Rectal smooth muscle tissue (tissue), 1 donor: ENCODE results near the gene FAT1.

Source experiments
- H3K27ac ChIP-seq: one replicate; pipeline ENCODE4 v1.7.0; 2013; ENCODE audit warnings: low read depth, low read length, inconsistent platforms
- H3K27me3 ChIP-seq: one replicate; pipeline ENCODE4 v1.7.0; 2013; ENCODE audit warnings: low read length; ENCODE audit not compliant: control insufficient read depth, insufficient read depth
- H3K36me3 ChIP-seq: one replicate; pipeline ENCODE4 v1.7.0; 2013; ENCODE audit warnings: low read length; ENCODE audit not compliant: control insufficient read depth, insufficient read depth
- H3K4me1 ChIP-seq: one replicate; pipeline ENCODE4 v1.7.0; 2013; ENCODE audit warnings: low read length; ENCODE audit not compliant: control insufficient read depth, insufficient read depth
- H3K4me3 ChIP-seq: one replicate; pipeline ENCODE4 v1.7.0; 2013; ENCODE audit warnings: low read length
- H3K9ac ChIP-seq: one replicate; pipeline ENCODE4 v1.7.0; 2013; ENCODE audit warnings: low read length

FAT1 gene

DNA sequence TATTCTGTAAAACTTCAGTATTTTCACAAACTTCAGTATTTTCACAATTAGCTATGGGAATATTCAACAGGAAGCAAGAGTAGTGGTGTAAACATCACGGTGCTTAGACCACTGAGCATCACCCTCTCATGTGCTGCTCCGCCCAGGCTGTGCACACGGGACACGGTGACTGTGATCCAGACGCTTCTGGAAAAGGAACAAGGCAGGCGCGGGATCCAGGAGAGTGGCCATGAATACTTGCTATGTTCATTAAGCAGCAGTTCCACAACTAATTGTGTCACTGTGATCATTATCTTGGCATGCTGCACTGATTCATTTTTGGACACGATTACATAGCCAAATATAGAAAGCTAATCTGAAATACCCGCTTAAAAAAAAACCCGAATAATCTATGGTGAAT lies 19.6 kb upstream of the FAT1 start:
- no peak overlapping the region for H3K4me3 ChIP-seq
- no peaks in the 10 kb centered on the region for H3K27me3 ChIP-seq
- no peak overlapping the region for H3K27ac ChIP-seq
- no peaks in the 10 kb centered on the region for H3K4me1 ChIP-seq
- no peak overlapping the region for H3K9ac ChIP-seq
- H3K36me3 ChIP-seq, result no peaks in the 10 kb centered on the region

DNA sequence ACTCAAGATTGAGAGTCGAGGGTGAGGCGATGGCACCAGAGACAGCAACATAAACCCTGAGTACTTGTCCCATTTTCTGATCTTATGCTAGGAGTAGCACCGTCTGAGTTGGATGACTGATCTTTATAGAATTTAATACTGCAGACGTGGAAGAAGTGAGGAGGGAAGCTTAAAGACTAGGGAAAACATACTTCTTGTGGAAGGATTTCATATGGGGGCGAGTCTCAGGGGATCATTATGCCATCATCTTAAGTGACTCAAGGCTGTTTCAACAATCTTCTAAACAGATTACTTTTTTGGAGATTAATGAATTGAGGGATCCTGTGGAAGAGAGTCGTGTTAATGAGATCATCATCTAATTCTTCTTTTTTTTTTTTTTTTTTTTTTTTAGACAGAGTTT lies 17.2 kb upstream of the FAT1 start:
- H3K36me3 ChIP-seq, result no peaks in the 10 kb centered on the region
- no peaks in the 10 kb centered on the region for H3K4me1 ChIP-seq
- no peak overlapping the region for H3K27ac ChIP-seq

DNA sequence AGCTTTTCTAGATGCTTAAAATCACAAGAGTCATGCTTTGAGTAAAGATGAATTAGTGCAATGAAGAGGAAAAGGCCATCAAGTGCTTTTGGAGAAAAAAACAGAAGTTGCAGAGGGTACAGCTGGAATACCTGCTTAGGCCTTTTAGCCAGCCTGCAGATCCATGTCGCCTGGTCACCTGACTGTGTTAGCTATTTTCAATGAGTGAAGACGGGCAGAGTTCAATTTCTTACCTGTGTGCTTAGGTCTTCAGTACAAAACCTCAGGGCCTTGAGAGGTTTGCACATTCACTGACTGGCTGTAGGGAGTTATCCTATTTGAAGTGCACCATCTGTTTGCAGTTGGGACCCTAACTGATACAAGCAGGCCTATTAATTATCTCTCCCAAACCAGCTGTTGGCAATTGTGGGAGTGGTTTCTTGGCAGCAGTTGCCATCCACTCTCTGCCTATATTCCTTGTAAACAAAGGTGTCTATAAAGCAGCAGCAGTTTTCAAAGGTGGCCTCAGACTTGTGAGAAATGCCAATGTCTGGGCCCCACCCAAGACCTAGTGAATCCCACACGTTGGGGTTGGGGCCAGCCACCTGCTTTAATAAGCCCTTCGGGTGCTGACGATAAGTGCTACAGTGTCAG lies 16.3 kb upstream of the FAT1 start:
- Histone ChIP-seq H3K27ac (no peak overlapping the region), H3K4me3 (no peak overlapping the region), H3K4me1 (no peaks in the 10 kb centered on the region), H3K9ac (no peak overlapping the region), H3K27me3 (no peaks in the 10 kb centered on the region), H3K36me3 (no peaks in the 10 kb centered on the region)

More for the DNA sequence above, 17.2 kb upstream of the FAT1 start:
- Histone ChIP-seq H3K27me3 (no peaks in the 10 kb centered on the region), H3K9ac (no peak overlapping the region), H3K4me3 (no peak overlapping the region)

DNA sequence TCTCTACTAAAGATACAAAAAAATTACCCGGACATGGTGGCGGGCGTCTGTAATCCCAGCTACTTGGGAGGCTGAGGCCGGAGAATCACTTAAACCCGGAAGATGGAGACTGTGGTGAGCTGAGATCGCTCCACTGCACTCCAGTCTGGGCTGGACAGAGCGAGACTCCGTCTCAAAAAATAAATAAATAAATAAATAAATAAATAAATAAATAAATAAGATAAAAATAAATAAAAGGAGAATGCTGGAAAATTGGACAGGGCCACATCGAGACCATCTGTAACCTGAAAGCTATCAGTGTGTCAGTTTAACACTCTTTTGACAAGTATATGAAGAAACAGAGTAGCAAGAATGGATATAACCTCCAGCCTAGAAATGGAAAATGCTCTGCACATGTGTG lies 15.7 kb upstream of the FAT1 start:
- H3K36me3 ChIP-seq, result no peaks in the 10 kb centered on the region
- no peak overlapping the region for H3K9ac ChIP-seq
- H3K27me3 ChIP-seq, result no peaks in the 10 kb centered on the region
- no peak overlapping the region for H3K27ac ChIP-seq
- no peak overlapping the region for H3K4me3 ChIP-seq
- no peaks in the 10 kb centered on the region for H3K4me1 ChIP-seq

DNA sequence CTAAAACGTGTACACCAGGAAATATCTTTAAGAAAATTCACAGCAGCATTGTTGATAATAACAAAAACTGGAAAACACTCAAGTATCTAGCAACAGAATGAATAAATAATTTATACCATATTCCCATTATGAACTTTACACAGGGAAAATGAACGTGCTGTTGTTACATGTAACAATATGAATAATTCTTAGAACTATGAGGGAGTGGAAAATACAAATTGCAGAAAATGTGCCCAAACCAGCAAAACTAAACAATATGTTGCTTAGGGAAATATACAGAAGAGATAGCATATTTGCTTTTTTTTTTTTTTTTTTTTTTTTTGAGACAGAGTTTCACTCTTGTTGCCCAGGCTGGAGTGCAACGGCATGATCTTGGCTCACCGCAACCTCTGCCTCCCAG lies 14.8 kb upstream of the FAT1 start:
- H3K9ac ChIP-seq, result no peak overlapping the region
- H3K4me3 ChIP-seq, result no peak overlapping the region
- no peak overlapping the region for H3K27ac ChIP-seq
- H3K36me3 ChIP-seq, result no peaks in the 10 kb centered on the region
- H3K4me1 ChIP-seq, result no peaks in the 10 kb centered on the region
- no peaks in the 10 kb centered on the region for H3K27me3 ChIP-seq

DNA sequence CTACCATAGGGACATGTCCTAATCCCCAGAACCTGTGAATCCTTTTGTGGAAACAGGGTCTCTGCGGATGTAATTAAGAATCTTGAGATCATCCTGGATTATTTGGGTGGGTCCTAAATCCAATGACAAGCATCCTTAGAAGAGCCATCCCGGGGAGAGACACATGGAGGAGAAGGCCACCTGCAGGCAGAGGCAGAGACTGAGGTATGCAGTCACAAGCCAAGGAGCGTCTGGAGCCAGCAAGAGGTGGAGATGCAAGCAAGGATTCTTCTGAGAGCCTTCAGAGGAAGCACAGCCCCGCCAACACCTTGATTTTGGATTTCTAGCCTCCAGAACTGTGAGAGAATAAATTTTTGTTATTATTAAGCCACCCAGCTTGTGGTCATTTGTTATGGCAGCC lies 13.8 kb upstream of the FAT1 start:
- H3K27me3 ChIP-seq, result no peaks in the 10 kb centered on the region
- no peak overlapping the region for H3K27ac ChIP-seq
- no peaks in the 10 kb centered on the region for H3K4me1 ChIP-seq
- no peak overlapping the region for H3K4me3 ChIP-seq
- no peak overlapping the region for H3K9ac ChIP-seq
- no peaks in the 10 kb centered on the region for H3K36me3 ChIP-seq

DNA sequence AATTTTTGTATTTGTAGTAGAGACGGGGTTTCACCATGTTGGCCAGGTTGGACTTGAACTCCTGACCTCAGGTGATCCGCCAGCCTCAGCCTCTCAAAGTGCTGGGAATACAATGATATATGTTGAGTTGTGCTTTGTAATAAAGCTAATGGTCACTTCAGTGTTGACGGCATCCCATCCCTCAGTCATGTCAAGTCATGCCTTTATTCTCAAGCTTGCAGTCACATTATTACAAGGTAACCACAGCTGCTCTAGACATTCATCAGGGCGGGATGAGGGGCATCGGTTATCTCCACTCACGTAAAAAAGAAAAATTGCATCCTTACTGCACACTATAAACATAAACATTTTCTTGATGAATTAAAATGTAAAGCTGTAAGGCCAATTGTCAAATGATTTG lies 12.8 kb upstream of the FAT1 start:
- Histone ChIP-seq H3K4me3 (no peak overlapping the region), H3K36me3 (no peaks in the 10 kb centered on the region), H3K9ac (no peak overlapping the region)

DNA sequence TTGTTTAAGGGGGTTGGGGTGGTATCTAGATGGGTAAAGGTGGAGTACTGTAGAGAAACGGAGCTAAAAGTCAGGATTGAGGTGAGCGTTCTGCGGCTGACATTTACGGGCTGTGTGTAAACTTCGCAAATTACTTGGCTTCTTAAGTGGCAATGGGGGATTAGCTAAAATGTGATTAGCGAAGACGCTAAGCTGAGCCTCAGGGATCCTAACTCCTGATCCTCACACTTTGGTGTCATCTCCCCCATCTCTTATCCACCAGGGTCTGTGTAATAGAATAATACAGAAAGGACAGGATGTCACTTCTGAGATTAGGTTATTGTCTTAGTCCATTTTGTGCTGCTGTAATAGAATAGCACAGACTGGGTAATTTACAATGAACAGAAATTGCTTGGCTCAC lies 10.6 kb upstream of the FAT1 start:
- Histone ChIP-seq H3K9ac (no peak overlapping the region), H3K27me3 (no peaks in the 10 kb centered on the region), H3K4me1 (no peaks in the 10 kb centered on the region), H3K27ac (no peak overlapping the region), H3K36me3 (no peaks in the 10 kb centered on the region), H3K4me3 (no peak overlapping the region)

More for the DNA sequence above, 12.8 kb upstream of the FAT1 start:
- Histone ChIP-seq H3K27ac (no peak overlapping the region), H3K27me3 (no peaks in the 10 kb centered on the region), H3K4me1 (no peaks in the 10 kb centered on the region)

DNA sequence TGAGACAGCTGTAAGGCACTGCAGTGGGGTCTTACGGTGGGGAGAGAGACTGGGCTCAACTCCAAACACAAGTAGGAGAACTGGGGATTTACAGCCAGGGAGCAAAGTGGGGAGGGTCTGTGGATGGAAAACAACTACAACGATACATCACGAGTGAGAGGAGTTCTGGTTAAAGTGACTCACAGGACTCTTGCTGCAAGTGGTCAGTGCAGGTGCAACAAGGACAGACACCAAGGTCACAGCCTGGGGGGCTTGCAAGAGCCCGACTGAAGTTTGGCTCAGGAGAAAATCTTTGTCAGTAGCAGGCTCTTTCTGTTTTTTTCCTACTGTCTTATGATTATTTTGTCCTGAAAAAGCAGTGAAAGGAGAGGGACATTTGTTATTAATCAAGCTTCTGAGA lies 10.1 kb upstream of the FAT1 start:
- H3K27me3 ChIP-seq, result no peaks in the 10 kb centered on the region
- H3K36me3 ChIP-seq, result no peaks in the 10 kb centered on the region
- no peaks in the 10 kb centered on the region for H3K4me1 ChIP-seq
- no peak overlapping the region for H3K27ac ChIP-seq
- H3K4me3 ChIP-seq, result no peak overlapping the region
- no peak overlapping the region for H3K9ac ChIP-seq

DNA sequence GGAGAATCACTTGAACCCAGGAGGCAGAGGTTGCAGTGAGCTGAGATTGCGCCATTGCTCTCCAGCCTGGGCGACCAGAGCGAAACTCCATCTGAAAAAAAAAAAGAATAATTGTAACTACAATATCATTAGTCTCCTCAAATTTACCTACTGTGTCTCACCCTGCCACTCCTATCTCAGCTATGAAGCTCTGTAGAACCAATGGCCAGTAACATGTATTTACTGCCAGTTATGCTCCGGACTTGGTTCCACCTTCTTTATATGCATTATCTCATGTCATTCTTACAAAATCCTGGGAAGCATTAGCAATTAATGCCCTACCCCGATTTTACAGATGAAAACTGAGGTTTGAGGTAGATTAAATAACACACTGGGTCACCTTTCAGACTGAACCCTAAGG lies 7.0 kb upstream of the FAT1 start:
- H3K9ac ChIP-seq, result no peak overlapping the region
- H3K27me3 ChIP-seq, result no peaks in the 10 kb centered on the region
- no peaks in the 10 kb centered on the region for H3K36me3 ChIP-seq
- no peak overlapping the region for H3K4me3 ChIP-seq
- H3K27ac ChIP-seq, result no peak overlapping the region
- H3K4me1 ChIP-seq, result no peaks in the 10 kb centered on the region

DNA sequence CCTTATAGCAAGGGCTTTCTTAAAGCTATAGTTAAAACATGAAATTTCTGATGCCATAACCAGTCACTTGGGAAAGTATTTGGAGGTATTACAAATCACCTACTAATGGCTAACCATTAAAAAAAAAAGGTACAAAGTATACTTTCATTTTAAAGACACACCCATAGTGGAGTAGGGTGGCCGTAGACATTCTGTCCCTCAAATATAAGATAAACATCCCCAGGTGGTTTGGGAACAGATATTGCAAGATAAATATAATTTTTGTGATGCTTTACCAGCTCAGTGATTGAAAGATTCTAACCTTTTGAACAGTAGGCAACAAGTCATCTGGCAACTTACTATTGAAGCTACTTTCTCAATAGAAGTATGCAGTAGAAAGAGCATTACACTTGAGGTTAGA lies 6.2 kb upstream of the FAT1 start:
- H3K27me3 ChIP-seq, result no peaks in the 10 kb centered on the region
- H3K27ac ChIP-seq, result no peak overlapping the region
- no peaks in the 10 kb centered on the region for H3K36me3 ChIP-seq
- no peak overlapping the region for H3K4me3 ChIP-seq
- H3K9ac ChIP-seq, result no peak overlapping the region
- no peaks in the 10 kb centered on the region for H3K4me1 ChIP-seq

DNA sequence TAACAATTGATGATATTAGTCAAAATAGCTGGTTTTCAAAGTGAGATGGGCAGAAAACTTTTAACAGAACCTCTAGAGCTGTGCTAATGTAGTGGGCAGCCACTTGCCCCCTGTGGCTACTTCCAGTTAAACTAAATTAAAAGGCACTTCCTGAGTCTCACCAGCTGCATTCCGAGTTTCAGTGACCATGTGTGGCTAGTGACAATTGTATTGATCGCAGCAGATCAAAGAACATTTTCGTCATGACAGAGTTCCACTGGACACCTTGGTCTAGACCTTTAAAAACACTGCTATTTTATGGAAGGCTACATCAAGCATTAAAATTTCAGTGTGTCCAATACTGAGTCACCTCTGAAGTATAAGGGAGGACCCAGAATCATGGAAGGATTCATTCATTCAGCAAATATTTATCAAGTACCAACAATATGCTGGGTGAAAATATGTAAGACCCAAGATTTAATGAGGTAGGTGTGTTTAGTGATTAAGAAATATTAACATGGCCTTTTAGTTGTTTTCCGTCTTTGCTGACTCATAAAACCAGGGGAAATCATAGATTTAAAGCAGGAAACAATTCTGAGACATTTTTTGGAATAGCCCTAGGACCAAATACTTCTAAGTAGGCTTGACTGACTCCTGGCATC lies 5.1 kb upstream of the FAT1 start:
- Histone ChIP-seq H3K27ac (no peak overlapping the region), H3K4me3 (no peak overlapping the region), H3K36me3 (no peaks in the 10 kb centered on the region), H3K27me3 (no peaks in the 10 kb centered on the region), H3K9ac (no peak overlapping the region), H3K4me1 (no peaks in the 10 kb centered on the region)

DNA sequence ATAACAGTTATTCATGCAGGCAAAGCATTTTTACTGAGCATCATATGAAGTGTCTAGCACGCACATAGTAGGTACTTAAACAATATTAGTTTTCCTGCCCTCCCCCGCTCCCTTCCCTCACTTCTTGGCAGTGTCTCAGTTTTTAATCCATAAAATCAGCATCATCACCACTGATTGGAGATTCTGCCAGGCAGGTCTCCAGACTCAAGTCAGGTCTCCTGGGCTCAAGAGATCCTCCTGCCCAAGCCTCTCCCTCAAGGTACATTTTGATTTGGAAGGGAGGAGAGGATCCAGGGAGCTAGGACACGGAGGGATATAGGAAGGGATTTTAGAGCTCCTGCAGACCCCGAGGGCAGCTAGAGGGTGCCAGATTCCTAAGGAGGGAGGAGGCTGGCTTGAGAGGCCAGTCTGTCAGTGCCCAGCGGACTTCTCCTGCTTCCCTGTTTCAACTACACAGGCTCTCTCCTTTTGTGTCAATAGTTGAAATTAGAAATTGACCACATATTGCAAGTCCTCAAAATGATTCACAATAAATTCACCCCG lies 4.4 kb upstream of the FAT1 start:
- no peaks in the 10 kb centered on the region for H3K27me3 ChIP-seq
- H3K4me1 ChIP-seq, result no peaks in the 10 kb centered on the region
- H3K27ac ChIP-seq, result no peak overlapping the region
- no peak overlapping the region for H3K4me3 ChIP-seq
- no peak overlapping the region for H3K9ac ChIP-seq
- no peaks in the 10 kb centered on the region for H3K36me3 ChIP-seq
